Activated CD4-positive, alpha-beta T cell treated with anti-CD3 and anti-CD28 coated beads, Interleukin-2, Interleukin-4, amounts not matched to agents 100 ng/mL and 50 ng/mL, durations not matched to agents 16 hours and 8 hours (primary cell): ENCODE data around the gene ERI3.
A peak's percentile ranks its signal among the peaks of the same experiment; 100 is the strongest.

Source experiments
- DNase-seq: peaks from one replicate; pipeline ENCODE4 v3.0.0-alpha.2; 2020; ENCODE audit warnings: low spot score

Gene ERI3

GRCh38 chr1:44351289-44351688 is 3.8 kb downstream of the ERI3 start:
- no peak for DNase-seq

GRCh38 chr1:44348061-44348485 is 7.0 kb downstream of the ERI3 start:
- no peak for DNase-seq

GRCh38 chr1:44347280-44347679 is 7.8 kb downstream of the ERI3 start:
- no peak for DNase-seq

GRCh38 chr1:44346878-44347277 is 8.2 kb downstream of the ERI3 start:
- DNase-seq = no peak

- no peak for DNase-seq
Measured at GRCh38 chr1:44346184-44346583, 8.9 kb downstream of the ERI3 start.

- no peak for DNase-seq
Measured at GRCh38 chr1:44345187-44345775, 9.8 kb downstream of the ERI3 start.

GRCh38 chr1:44339731-44340130 is 15.3 kb downstream of the ERI3 start:
- DNase-seq = no peak

GRCh38 chr1:44338136-44338535 is 16.9 kb downstream of the ERI3 start:
- DNase-seq = no peak

- no peak for DNase-seq
Measured at GRCh38 chr1:44336668-44337067, 18.4 kb downstream of the ERI3 start.

- no peak for DNase-seq
Measured at GRCh38 chr1:44334968-44335367, 20.1 kb downstream of the ERI3 start.

- no peak for DNase-seq
Measured at GRCh38 chr1:44333376-44333775, 21.7 kb downstream of the ERI3 start.

GRCh38 chr1:44332505-44332904 is 22.6 kb downstream of the ERI3 start:
- no peak for DNase-seq

GRCh38 chr1:44330935-44331334 is 24.1 kb downstream of the ERI3 start:
- no peak for DNase-seq

- DNase-seq = no peak
Measured at GRCh38 chr1:44328671-44329416, 26.2 kb downstream of the ERI3 start.

- no peak for DNase-seq
Measured at GRCh38 chr1:44327679-44328491, 27.2 kb downstream of the ERI3 start.

- DNase-seq = no peak
Measured at GRCh38 chr1:44326821-44327465, 28.1 kb downstream of the ERI3 start.

- DNase-seq = no peak
Measured at GRCh38 chr1:44326024-44326701, 28.9 kb downstream of the ERI3 start.

- no peak for DNase-seq
Measured at GRCh38 chr1:44323947-44324346, 31.1 kb downstream of the ERI3 start.

GRCh38 chr1:44322367-44322766 is 32.7 kb downstream of the ERI3 start:
- DNase-seq = no peak

GRCh38 chr1:44321466-44321865 is 33.6 kb downstream of the ERI3 start:
- DNase-seq = no peak

- DNase-seq = peak; percentile 51
Measured at GRCh38 chr1:44318097-44319088, 36.7 kb downstream of the ERI3 start.
